ENCODE results near the gene NUDT12.

NUDT12 gene

GRCh38 chr5:103562453-103563157 is at the start of gene NUDT12:
Gene NUDT12 (minus strand): TSS chr5:103562789. CDS start chr5:103560248, 2,541 bp downstream.
- peak; percentile 35 for DNase-seq (ENCODE audit: low read depth)
- peak within 1 kb of the TSS; percentile 80 for H3K4me3 ChIP-seq (ENCODE audit: low read depth, low read length)

- H3K4me3 ChIP-seq (ENCODE audit: low read depth, low read length): no peak overlapping the region
- no peak for DNase-seq (ENCODE audit: low read depth)
Measured at GRCh38 chr5:103607346-103607745, 44.8 kb upstream of the NUDT12 start.

GRCh38 chr5:103605277-103605676 is 42.7 kb upstream of the NUDT12 start:
- no peak overlapping the region for H3K4me3 ChIP-seq (ENCODE audit: low read depth, low read length)
- DNase-seq (ENCODE audit: low read depth): no peak

GRCh38 chr5:103602438-103602837 is 39.8 kb upstream of the NUDT12 start:
- no peak for DNase-seq (ENCODE audit: low read depth)
- H3K4me3 ChIP-seq (ENCODE audit: low read depth, low read length): no peak overlapping the region

GRCh38 chr5:103601314-103601713 is 38.7 kb upstream of the NUDT12 start:
- H3K4me3 ChIP-seq (ENCODE audit: low read depth, low read length): no peak overlapping the region
- no peak for DNase-seq (ENCODE audit: low read depth)

GRCh38 chr5:103600086-103600485 is 37.5 kb upstream of the NUDT12 start:
- H3K4me3 ChIP-seq (ENCODE audit: low read depth, low read length): no peak overlapping the region

GRCh38 chr5:103598997-103599566 is 36.5 kb upstream of the NUDT12 start:
- H3K4me3 ChIP-seq (ENCODE audit: low read depth, low read length): no peak overlapping the region
- no peak for DNase-seq (ENCODE audit: low read depth)

More at GRCh38 chr5:103600086-103600485, 37.5 kb upstream of the NUDT12 start:
- no peak for DNase-seq (ENCODE audit: low read depth)

- DNase-seq (ENCODE audit: low read depth): no peak
- no peak overlapping the region for H3K4me3 ChIP-seq (ENCODE audit: low read depth, low read length)
Measured at GRCh38 chr5:103590221-103590620, 27.6 kb upstream of the NUDT12 start.

- DNase-seq (ENCODE audit: low read depth): no peak
- no peak overlapping the region for H3K4me3 ChIP-seq (ENCODE audit: low read depth, low read length)
Measured at GRCh38 chr5:103589776-103590175, 27.2 kb upstream of the NUDT12 start.

- peak; percentile 33 for DNase-seq (ENCODE audit: low read depth)
- no peak overlapping the region for H3K4me3 ChIP-seq (ENCODE audit: low read depth, low read length)
Measured at GRCh38 chr5:103589357-103589756, 26.8 kb upstream of the NUDT12 start.

- DNase-seq (ENCODE audit: low read depth): no peak
- H3K4me3 ChIP-seq (ENCODE audit: low read depth, low read length): no peak overlapping the region
Measured at GRCh38 chr5:103587185-103587748, 24.7 kb upstream of the NUDT12 start.

- no peak overlapping the region for H3K4me3 ChIP-seq (ENCODE audit: low read depth, low read length)
- no peak for DNase-seq (ENCODE audit: low read depth)
Measured at GRCh38 chr5:103582364-103582763, 19.8 kb upstream of the NUDT12 start.

GRCh38 chr5:103573411-103573810 is 10.8 kb upstream of the NUDT12 start:
- H3K4me3 ChIP-seq (ENCODE audit: low read depth, low read length): no peak overlapping the region
- no peak for DNase-seq (ENCODE audit: low read depth)

GRCh38 chr5:103572454-103572853 is 9.9 kb upstream of the NUDT12 start:
- no peak overlapping the region for H3K4me3 ChIP-seq (ENCODE audit: low read depth, low read length)
- DNase-seq (ENCODE audit: low read depth): no peak

GRCh38 chr5:103571730-103572129 is 9.1 kb upstream of the NUDT12 start:
- DNase-seq (ENCODE audit: low read depth): no peak
- H3K4me3 ChIP-seq (ENCODE audit: low read depth, low read length): no peak overlapping the region

GRCh38 chr5:103569313-103570060 is 6.9 kb upstream of the NUDT12 start:
- H3K4me3 ChIP-seq (ENCODE audit: low read depth, low read length): no peak overlapping the region
- no peak for DNase-seq (ENCODE audit: low read depth)

GRCh38 chr5:103565719-103566118 is 3.1 kb upstream of the NUDT12 start:
- H3K4me3 ChIP-seq (ENCODE audit: low read depth, low read length): no peak overlapping the region
- DNase-seq (ENCODE audit: low read depth): no peak

GRCh38 chr5:103561685-103562452 is 720 bp downstream of the NUDT12 start:
- peak overlapping the region; percentile 80 for H3K4me3 ChIP-seq (ENCODE audit: low read depth, low read length)
- no peak for DNase-seq (ENCODE audit: low read depth)

GRCh38 chr5:103560826-103561225 is 1.8 kb downstream of the NUDT12 start:
- no peak overlapping the region for H3K4me3 ChIP-seq (ENCODE audit: low read depth, low read length)
- no peak for DNase-seq (ENCODE audit: low read depth)

- no peak for DNase-seq (ENCODE audit: low read depth)
- H3K4me3 ChIP-seq (ENCODE audit: low read depth, low read length): no peak overlapping the region
Measured at GRCh38 chr5:103546858-103547257, 15.7 kb downstream of the NUDT12 start.

Data from skeletal muscle cell (primary cell).